ENCODE results near the gene CFAP73. TPM values are rescaled to one million over a fixed set of nuclear protein-coding genes. Genes with fewer than 3 reads are reported as not detected.

Gene CFAP73
- polyA plus RNA-seq (2011; rRNA removed): not detected in 2 replicates
- not detected in 2 replicates for polyA minus RNA-seq (2011; rRNA and poly(A)+ RNA removed)

- peak; percentile 52 for DNase-seq (ENCODE audit: low read depth, low spot score)
- CTCF ChIA-PET: interaction anchor here (1.2 to 6.1 kb wide), 5 partner anchors 25 to 276 kb away, joined by 3 to 45 read pairs (median 5); no protein-coding TSS in a partner anchor
- H3K9me3 ChIP-seq (ENCODE audit: control insufficient read depth, insufficient read depth, low read length): no peaks in the 10 kb centered on the region; the same call in 1 of the 2 replicates
- 0 out of 2 replicates have a peak, but pooled peaks have one; percentile 4 for TF ChIP-seq CTCF (IDR thresholded peaks at IDR 0.05; ENCODE audit: low read depth, low read length)
- H3K27ac ChIP-seq (ENCODE audit: low read depth, low read length): no peak within 1 kb of the TSS
- H3K27me3 ChIP-seq (ENCODE audit: control insufficient read depth, insufficient read depth, low read length): peaks cover 40% of the 10 kb centered on the region
- POLR2A ChIA-PET: no interaction called here
- peak within 1 kb of the TSS; percentile 43 for H3K4me3 ChIP-seq (ENCODE audit: low read depth, low read length)
These were observed at the start of gene CFAP73 for GRCh38 chr12:113149361-113150150. Gene CFAP73, plus strand, starts transcription at chr12:113149724. Its CDS starts 134 bp downstream, at chr12:113149858.

- CTCF ChIA-PET: no interaction called here
- no peak for DNase-seq (ENCODE audit: low read depth, low spot score)
- no peak for TF ChIP-seq CTCF (IDR thresholded peaks at IDR 0.05; ENCODE audit: low read depth, low read length)
These were observed 49.8 kb upstream of the CFAP73 start for GRCh38 chr12:113099764-113100163.

GRCh38 chr12:113101751-113102150 lies 47.8 kb upstream of the CFAP73 start:
- Histone ChIP-seq H3K27me3 (ENCODE audit: control insufficient read depth, insufficient read depth, low read length) (peaks cover 7% of the 10 kb centered on the region), H3K27ac (ENCODE audit: low read depth, low read length) (no peak overlapping the region), H3K9me3 (ENCODE audit: control insufficient read depth, insufficient read depth, low read length) (no peaks in the 10 kb centered on the region; the same call in 1 of the 2 replicates), H3K4me3 (ENCODE audit: low read depth, low read length) (no peak overlapping the region)
- no peak for DNase-seq (ENCODE audit: low read depth, low spot score)
- TF ChIP-seq CTCF (IDR thresholded peaks at IDR 0.05; ENCODE audit: low read depth, low read length): no peak
- ChIA-PET POLR2A (no interaction called here), CTCF (interaction anchor here (1.1 kb wide), 1 partner anchor 109 kb away, joined by 4 read pairs; no protein-coding TSS in a partner anchor)

More at GRCh38 chr12:113099764-113100163, 49.8 kb upstream of the CFAP73 start:
- no peak overlapping the region for H3K4me3 ChIP-seq (ENCODE audit: low read depth, low read length)
- no peak overlapping the region for H3K27ac ChIP-seq (ENCODE audit: low read depth, low read length)
- POLR2A ChIA-PET: no interaction called here
- H3K27me3 ChIP-seq (ENCODE audit: control insufficient read depth, insufficient read depth, low read length): peaks cover 7% of the 10 kb centered on the region
- H3K9me3 ChIP-seq (ENCODE audit: control insufficient read depth, insufficient read depth, low read length): no peaks in the 10 kb centered on the region; the same call in 1 of the 2 replicates

- H3K9me3 ChIP-seq (ENCODE audit: control insufficient read depth, insufficient read depth, low read length): no peaks in the 10 kb centered on the region; the same call in 1 of the 2 replicates
- ChIA-PET CTCF (interaction anchor here (1.4 kb wide), 1 partner anchor 73 kb away, joined by 4 read pairs; no protein-coding TSS in a partner anchor), POLR2A (no interaction called here)
- H3K4me3 ChIP-seq (ENCODE audit: low read depth, low read length): no peak overlapping the region
- no peak for DNase-seq (ENCODE audit: low read depth, low spot score)
- H3K27me3 ChIP-seq (ENCODE audit: control insufficient read depth, insufficient read depth, low read length): peaks cover 8% of the 10 kb centered on the region
- H3K27ac ChIP-seq (ENCODE audit: low read depth, low read length): no peak overlapping the region
- TF ChIP-seq CTCF (IDR thresholded peaks at IDR 0.05; ENCODE audit: low read depth, low read length): no peak
These were observed 46.7 kb upstream of the CFAP73 start for GRCh38 chr12:113102811-113103210.

All from AG04450 (cell line).